MM.1S (cell line): ENCODE results near the gene CAPN12.

Source experiments
- DNase-seq: peaks from one replicate; pipeline ENCODE4 v3.0.0-alpha.2; 2015
- H2AFZ ChIP-seq: fragments of 300-600 bp; sonication (generic); 2 replicates; pipeline ENCODE4 v1.6.0; 2016; ENCODE audit warnings: antibody characterized with exemption, low read length
- H3F3A ChIP-seq: fragments of 300-600 bp; sonication (generic); 2 replicates; pipeline ENCODE4 v1.6.1; 2016; ENCODE audit warnings: mild to moderate bottlenecking, antibody characterized with exemption, low read length, moderate library complexity, mixed read lengths; ENCODE audit not compliant: insufficient read depth
- H3K27ac ChIP-seq: fragments of 300-600 bp; sonication (generic); 2 replicates; pipeline ENCODE4 v1.5.1; 2016; ENCODE audit warnings: mild to moderate bottlenecking, low read length
- H3K27me3 ChIP-seq: fragments of 300-600 bp; sonication (generic); replicated peaks from 2 replicates; pipeline ENCODE4 v1.6.0; 2016; ENCODE audit warnings: low read length; ENCODE audit not compliant: insufficient read depth
- H3K36me3 ChIP-seq: fragments of 300-600 bp; sonication (generic); replicated peaks from 2 replicates; pipeline ENCODE4 v1.6.1; 2016; ENCODE audit warnings: mild to moderate bottlenecking, low read length, mixed read lengths; ENCODE audit not compliant: insufficient read depth
- H3K4me1 ChIP-seq: fragments of 300-600 bp; sonication (generic); 2 replicates; pipeline ENCODE4 v1.6.1; 2016; ENCODE audit warnings: low read length, mixed read lengths
- H3K4me2 ChIP-seq: fragments of 300-600 bp; sonication (generic); 2 replicates; pipeline ENCODE4 v1.6.0; 2016; ENCODE audit warnings: low read depth, low read length
- H3K4me3 ChIP-seq: fragments of 300-600 bp; sonication (generic); 2 replicates; pipeline ENCODE4 v1.5.1; 2016; ENCODE audit warnings: low read length, mixed read lengths
- H3K79me2 ChIP-seq: fragments of 300-600 bp; sonication (generic); 2 replicates; pipeline ENCODE4 v1.6.1; 2016; ENCODE audit warnings: mixed run types, low read length, mixed read lengths
- H3K9ac ChIP-seq: fragments of 300-600 bp; sonication (generic); 2 replicates; pipeline ENCODE4 v1.6.1; 2016; ENCODE audit warnings: low read length, mixed read lengths
- H3K9me2 ChIP-seq: fragments of 300-600 bp; sonication (generic); replicated peaks from 2 replicates; pipeline ENCODE4 v1.6.1; 2016; ENCODE audit warnings: mild to moderate bottlenecking, low read length, mixed read lengths; ENCODE audit not compliant: insufficient read depth
- H3K9me3 ChIP-seq: fragments of 300-600 bp; sonication (generic); replicated peaks from 2 replicates; pipeline ENCODE4 v1.6.1; 2016; ENCODE audit warnings: mild to moderate bottlenecking, low read length, mixed read lengths; ENCODE audit not compliant: insufficient read depth
- H4K20me1 ChIP-seq: fragments of 300-600 bp; sonication (generic); 2 replicates; pipeline ENCODE4 v1.6.1; 2016; ENCODE audit warnings: mild to moderate bottlenecking, low read length, moderate library complexity, mixed read lengths; ENCODE audit not compliant: insufficient read depth
- CTCF ChIP-seq: fragments of 300-600 bp; sonication (generic); IDR thresholded peaks from 2 replicates; pipeline ENCODE4 v1.5.1; 2016; ENCODE audit warnings: antibody characterized with exemption, low read length, mixed read lengths
- EZH2 ChIP-seq: fragments of 300-600 bp; sonication (generic); optimal IDR thresholded peaks from 2 replicates; pipeline ENCODE3; 2017; ENCODE audit warnings: low read depth, mild to moderate bottlenecking, antibody characterized with exemption, low read length, mixed read lengths
- EZH2phosphoT487 ChIP-seq: fragments of 300-600 bp; sonication (generic); IDR thresholded peaks from 2 replicates; pipeline ENCODE4 v1.6.1; 2018; ENCODE audit warnings: antibody characterized with exemption, low read length

The CAPN12 gene

GRCh38 chr19:38718747-38719543 is 25.3 kb downstream of the CAPN12 start:
- Histone ChIP-seq H3K27ac (no peak overlapping the region), H3F3A (no peaks in the 10 kb centered on the region), H3K36me3 (no peaks in the 10 kb centered on the region)

GRCh38 chr19:38717855-38718254 is 26.4 kb downstream of the CAPN12 start:
- H3K27ac ChIP-seq = no peak overlapping the region
- H3K27me3 ChIP-seq = no peaks in the 10 kb centered on the region
- TF ChIP-seq EZH2 (no peak), CTCF (no peak), EZH2phosphoT487 (no peak)
- no peak overlapping the region for H3K4me2 ChIP-seq
- no peaks in the 10 kb centered on the region for H4K20me1 ChIP-seq
- H3K9me2 ChIP-seq = no peaks in the 10 kb centered on the region
- no peak overlapping the region for H3K4me3 ChIP-seq
- H3F3A ChIP-seq = no peaks in the 10 kb centered on the region
- H3K79me2 ChIP-seq = no peaks in the 10 kb centered on the region
- no peak for DNase-seq
- H3K9me3 ChIP-seq = no peaks in the 10 kb centered on the region
- H3K4me1 ChIP-seq = no peaks in the 10 kb centered on the region
- no peaks in the 10 kb centered on the region for H3K36me3 ChIP-seq
- H3K9ac ChIP-seq = no peak overlapping the region
- no peak overlapping the region for H2AFZ ChIP-seq

More at GRCh38 chr19:38718747-38719543, 25.3 kb downstream of the CAPN12 start:
- H3K9me2 ChIP-seq = no peaks in the 10 kb centered on the region
- H3K9ac ChIP-seq = no peak overlapping the region
- no peaks in the 10 kb centered on the region for H3K4me1 ChIP-seq
- H3K79me2 ChIP-seq = no peaks in the 10 kb centered on the region
- TF ChIP-seq CTCF = no peak
- TF ChIP-seq EZH2phosphoT487 = no peak
- TF ChIP-seq EZH2 = no peak
- H3K4me3 ChIP-seq = no peak overlapping the region
- H3K27me3 ChIP-seq = no peaks in the 10 kb centered on the region
- no peak for DNase-seq
- H3K4me2 ChIP-seq = no peak overlapping the region
- H3K9me3 ChIP-seq = no peaks in the 10 kb centered on the region
- no peak overlapping the region for H2AFZ ChIP-seq
- H4K20me1 ChIP-seq = no peaks in the 10 kb centered on the region

- Histone ChIP-seq H3K9ac (no peak overlapping the region), H2AFZ (no peak overlapping the region), H3F3A (no peaks in the 10 kb centered on the region), H3K4me1 (no peaks in the 10 kb centered on the region), H3K27ac (no peak overlapping the region), H3K27me3 (no peaks in the 10 kb centered on the region), H3K36me3 (no peaks in the 10 kb centered on the region), H3K9me2 (no peaks in the 10 kb centered on the region), H3K79me2 (no peaks in the 10 kb centered on the region), H3K9me3 (no peaks in the 10 kb centered on the region), H4K20me1 (no peaks in the 10 kb centered on the region), H3K4me3 (no peak overlapping the region), H3K4me2 (no peak overlapping the region)
- DNase-seq = no peak
- TF ChIP-seq CTCF = no peak
- TF ChIP-seq EZH2 = no peak
- no peak for TF ChIP-seq EZH2phosphoT487
Measured at GRCh38 chr19:38717051-38717450, 27.2 kb downstream of the CAPN12 start.
